GM10266 (cell line): ENCODE measurements around the gene GCK.

Source experiments
- DNase-seq: peaks from one replicate; pipeline ENCODE4 v3.0.0; 2012; ENCODE audit errors: extremely low spot score
- TF ChIP-seq, protein P1 (sequence below): IDR thresholded peaks from 2 replicates; pipeline ENCODE4 v1.5.1; 2012; ENCODE audit warnings: mild to moderate bottlenecking, low read depth; ENCODE audit not compliant: control insufficient read depth, insufficient read depth; ENCODE audit errors: missing control alignments

GCK gene

DNA sequence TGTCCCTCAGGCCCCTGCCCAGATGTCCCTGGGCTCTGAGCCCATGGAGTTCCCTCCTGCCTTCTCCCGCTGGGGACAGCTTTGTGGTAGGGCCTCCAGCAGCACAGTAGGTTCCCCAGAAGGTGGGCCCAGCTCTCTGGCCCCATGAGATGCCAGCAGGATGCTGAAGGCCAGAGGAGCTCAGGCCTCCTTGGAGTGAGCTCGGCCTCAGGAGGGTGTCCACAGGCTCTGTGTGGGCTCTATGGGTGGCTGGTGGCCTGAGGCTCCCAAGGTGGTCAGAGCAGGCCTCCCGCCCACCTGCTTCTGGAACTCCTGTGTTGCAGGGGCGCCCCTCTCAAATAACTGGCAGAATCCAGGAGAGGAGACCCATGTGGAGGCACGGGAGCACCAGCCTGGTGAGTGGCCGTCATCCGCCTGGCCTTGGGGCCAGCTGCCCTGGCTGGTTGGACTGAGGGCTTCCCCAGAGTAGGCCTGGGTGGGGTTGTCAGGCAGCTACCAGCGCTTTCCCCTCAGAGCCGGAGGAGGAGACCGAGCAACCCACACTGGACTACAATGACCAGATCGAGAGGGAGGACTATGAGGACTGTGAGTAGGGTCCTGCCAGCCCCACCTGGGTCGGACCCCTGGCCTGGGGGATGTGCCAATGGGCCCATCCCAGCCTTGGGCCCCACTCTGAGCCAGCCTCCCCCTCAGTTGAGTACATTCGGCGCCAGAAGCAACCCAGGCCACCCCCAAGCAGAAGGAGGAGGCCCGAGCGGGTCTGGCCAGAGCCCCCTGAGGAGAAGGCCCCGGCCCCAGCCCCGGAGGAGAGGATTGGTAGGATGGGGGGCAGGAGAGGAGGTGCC, 81.9 kb downstream of the GCK start:
- TF ChIP-seq, protein P1, sequence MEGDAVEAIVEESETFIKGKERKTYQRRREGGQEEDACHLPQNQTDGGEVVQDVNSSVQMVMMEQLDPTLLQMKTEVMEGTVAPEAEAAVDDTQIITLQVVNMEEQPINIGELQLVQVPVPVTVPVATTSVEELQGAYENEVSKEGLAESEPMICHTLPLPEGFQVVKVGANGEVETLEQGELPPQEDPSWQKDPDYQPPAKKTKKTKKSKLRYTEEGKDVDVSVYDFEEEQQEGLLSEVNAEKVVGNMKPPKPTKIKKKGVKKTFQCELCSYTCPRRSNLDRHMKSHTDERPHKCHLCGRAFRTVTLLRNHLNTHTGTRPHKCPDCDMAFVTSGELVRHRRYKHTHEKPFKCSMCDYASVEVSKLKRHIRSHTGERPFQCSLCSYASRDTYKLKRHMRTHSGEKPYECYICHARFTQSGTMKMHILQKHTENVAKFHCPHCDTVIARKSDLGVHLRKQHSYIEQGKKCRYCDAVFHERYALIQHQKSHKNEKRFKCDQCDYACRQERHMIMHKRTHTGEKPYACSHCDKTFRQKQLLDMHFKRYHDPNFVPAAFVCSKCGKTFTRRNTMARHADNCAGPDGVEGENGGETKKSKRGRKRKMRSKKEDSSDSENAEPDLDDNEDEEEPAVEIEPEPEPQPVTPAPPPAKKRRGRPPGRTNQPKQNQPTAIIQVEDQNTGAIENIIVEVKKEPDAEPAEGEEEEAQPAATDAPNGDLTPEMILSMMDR: no peak
- DNase-seq: no peak

DNA sequence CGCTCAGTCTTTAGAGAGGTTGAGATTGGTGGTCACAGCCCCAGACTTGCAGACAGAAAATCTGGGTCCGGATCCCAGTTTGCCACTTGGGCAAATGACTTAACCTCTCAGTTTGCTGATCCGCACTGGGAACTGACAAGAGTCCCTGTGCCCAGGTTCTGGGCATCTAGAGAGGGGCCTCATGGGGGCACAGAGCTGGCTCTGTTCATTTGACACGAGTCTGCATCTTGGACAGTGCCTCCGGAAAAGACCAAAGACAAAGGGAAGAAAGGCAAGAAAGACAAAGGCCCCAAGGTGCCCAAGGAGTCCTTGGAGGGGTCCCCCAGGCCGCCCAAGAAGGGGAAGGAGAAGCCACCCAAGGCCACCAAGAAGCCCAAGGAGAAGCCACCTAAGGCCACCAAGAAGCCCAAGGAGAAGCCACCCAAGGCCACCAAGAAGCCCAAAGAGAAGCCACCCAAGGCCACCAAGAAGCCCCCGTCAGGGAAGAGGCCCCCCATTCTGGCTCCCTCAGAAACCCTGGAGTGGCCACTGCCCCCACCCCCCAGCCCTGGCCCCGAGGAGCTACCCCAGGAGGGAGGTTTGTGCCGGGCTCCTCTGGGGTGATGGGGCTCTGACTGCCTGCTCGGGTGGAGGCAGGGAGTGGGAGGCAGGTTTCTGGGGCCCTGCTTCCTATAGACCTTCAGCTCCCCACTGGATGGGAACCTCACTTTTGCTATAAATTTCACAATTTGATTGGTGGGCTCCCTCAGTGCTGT, 82.8 kb downstream of the GCK start:
- TF ChIP-seq, protein P1: no peak
- no peak for DNase-seq

DNA sequence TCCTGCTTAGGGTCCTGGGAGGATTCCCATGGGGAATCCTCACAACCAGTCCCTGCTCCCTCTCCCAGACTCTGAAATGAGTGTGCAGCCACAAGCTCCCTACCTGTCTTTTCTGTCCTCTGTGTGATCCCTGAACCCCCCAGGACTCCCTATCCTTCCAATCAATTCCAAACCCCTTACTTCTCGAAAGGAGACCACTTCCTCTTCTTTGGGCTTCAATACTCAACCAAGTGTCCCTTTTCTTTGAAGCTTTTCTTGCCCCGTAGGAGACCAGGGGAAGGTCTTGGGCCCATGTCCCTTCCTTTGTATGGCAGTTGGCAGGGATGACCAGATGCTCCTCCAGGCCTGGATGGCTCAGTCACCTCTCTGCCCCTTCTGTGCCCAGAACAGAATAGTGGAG, 83.4 kb downstream of the GCK start:
- DNase-seq: no peak
- TF ChIP-seq, protein P1: no peak

DNA sequence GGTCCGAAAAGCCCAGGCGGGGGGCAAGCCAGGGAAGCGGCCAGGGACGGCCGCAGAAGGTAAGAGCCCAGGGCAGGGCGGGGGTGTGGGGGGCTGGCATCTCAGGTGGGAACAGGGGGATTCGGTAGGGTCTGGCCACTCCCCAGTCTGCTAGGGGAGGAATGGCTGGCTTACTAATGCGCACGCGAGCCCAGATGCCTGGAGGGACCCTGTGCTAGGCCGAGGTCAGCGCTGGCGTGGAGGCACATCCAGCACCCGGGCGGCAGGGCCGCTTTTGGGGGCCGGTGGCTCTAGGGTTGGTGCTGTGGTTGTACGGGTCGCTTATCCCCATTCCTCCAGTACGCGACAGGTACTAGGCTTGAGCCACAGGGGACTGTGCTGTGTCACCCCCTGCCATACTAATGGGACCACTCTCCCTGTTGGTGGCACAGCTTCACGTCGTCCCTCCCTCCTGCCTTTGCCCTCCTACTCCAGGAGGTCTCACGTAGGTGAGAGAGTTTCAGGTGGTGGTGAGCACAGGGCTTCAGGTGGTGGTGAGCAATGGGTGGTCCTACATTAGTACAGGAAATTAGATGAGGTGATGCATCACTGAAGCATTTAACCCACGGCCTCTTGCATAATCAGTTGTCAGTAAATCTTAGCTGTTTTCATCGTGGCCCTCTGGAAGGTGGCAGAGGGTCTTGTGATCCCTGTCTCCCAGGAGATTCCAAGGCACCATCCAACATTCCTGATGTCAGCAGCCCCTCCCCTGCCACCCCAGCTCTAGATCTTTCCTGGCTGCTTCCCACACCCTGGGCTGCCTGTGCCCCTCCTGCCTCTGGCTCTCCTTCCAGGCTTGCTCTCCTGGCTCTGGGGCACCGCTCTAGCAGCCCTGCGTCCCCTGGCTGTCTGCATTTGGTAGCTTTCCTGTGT, 84.1 kb downstream of the GCK start:
- DNase-seq: no peak
- TF ChIP-seq, protein P1: no peak

DNA sequence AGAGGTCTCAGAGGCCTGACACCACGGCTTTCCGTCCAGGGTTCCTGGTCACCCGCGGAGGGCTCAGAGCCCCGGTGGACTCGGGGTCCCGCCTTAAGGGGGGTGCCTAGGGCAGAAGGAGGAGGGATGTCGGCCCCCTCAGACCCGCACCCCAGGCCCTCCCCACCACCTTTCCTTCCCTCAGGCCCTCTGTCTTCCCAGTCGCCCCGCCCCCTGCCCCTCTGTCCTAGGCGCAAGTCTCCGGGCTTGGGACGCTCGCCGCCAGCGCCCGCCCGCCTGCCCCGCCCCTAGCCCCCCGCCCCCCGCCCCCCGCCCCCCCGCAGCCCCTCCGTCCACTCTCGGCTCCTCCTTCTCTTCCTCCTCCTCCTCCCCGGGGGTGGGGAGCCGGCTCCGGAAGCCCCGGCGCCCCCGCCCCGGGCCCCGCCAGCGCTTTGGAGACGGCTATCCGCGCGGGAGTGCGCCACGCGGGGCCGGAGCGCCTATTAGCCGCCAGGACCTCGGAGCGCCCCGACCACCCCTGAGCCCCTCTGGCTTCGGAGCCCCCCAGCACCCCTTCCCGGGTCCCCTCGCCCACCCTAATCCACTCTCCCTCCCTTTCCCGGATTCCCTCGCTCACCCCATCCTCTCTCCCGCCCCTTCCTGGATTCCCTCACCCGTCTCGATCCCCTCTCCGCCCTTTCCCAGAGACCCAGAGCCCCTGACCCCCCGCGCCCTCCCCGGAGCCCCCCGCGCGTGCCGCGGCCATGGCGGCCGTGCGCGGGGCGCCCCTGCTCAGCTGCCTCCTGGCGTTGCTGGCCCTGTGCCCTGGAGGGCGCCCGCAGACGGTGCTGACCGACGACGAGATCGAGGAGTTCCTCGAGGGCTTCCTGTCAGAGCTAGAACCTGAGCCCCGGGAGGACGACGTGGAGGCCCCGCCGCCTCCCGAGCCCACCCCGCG, 85.0 kb downstream of the GCK start, which contains the start of gene AEBP1:
Gene AEBP1, plus strand, starts transcription at position 423 of the 937 bp plus-strand sequence. Its CDS starts 321 bp downstream, at position 744.
- TF ChIP-seq, protein P1: peak; percentile 15
- DNase-seq: no peak

DNA sequence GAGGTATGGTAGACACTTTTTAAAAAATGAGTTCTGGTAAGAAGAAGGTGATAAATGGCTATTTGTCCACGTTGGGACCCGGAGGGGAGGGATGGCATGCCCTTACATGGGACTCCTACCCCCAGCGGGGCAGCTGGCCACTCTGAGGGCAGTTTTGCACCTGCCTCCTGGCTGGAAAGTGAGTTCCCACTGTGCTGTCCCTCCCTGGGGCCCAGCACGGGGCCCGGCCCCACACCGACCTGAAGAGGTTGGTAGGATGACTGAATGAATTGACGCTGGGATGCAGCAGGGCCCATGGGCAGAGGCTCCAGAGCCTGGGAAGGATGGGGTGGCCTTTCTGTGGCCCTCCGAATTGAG, 85.7 kb downstream of the GCK start:
- DNase-seq: no peak
- TF ChIP-seq, protein P1: no peak
